GM12878 (cell line): ENCODE measurements around the gene FZD8. TPM values are rescaled to one million over a fixed set of nuclear protein-coding genes. Genes with fewer than 3 reads are reported as not detected.

Experiments
- ATAC-seq: fragments of 200-7000 bp; cut with Tn5 transposase; 3 replicates; pipeline ENCODE4 v1.9.1; 2020; ENCODE audit warnings: mild to moderate bottlenecking, moderate library complexity
- BruUV-seq: library from RNA; stranded (reverse); fragments of 400-500 nt; replicated peaks from 2 replicates; lab custom pipeline; 2021; lab: Mats Ljungman, UMichigan
- CTCF ChIA-PET: fragments of 300-600 bp; sonication (Branson Sonifier 250); formaldehyde crosslinking; extraction: SDS; loops from one replicate; lab custom pipeline; 2021; ENCODE audit warnings: inconsistent platforms; lab: Yijun Ruan, JAX
- POLR2A ChIA-PET: fragments of 350-600 bp; formaldehyde crosslinking; extraction: SDS; loops from one replicate; lab custom pipeline; 2021; ENCODE audit warnings: inconsistent platforms; lab: Charles Lee
- RAD21 ChIA-PET: fragments of 300-600 bp; sonication (Branson Sonifier 250); formaldehyde crosslinking; loops from one replicate; lab custom pipeline; 2023; ENCODE audit warnings: antibody characterized with exemption; ENCODE audit not compliant: unreplicated experiment; lab: Charles Lee
- SMC1A ChIA-PET: fragments of 300-600 bp; sonication (Branson Sonifier 250); formaldehyde crosslinking; loops from one replicate; lab custom pipeline; 2023; ENCODE audit not compliant: unreplicated experiment, uncharacterized antibody; lab: Charles Lee
- DNase-seq: peaks from one replicate; pipeline ENCODE4 v3.0.0-alpha.2; 2011; ENCODE audit warnings: low read depth, low spot score
- FAIRE-seq: peaks from 3 replicates; lab custom pipeline; 2011; peaks lifted over from hg19 to GRCh38; lab: Jason Lieb, UNC
- H2AFZ ChIP-seq: 2 replicates; pipeline ENCODE4 v1.6.0; 2011; ENCODE audit warnings: low read depth, low read length, control low read depth; ENCODE audit not compliant: control insufficient read depth
- H3K27ac ChIP-seq: 2 replicates; pipeline ENCODE4 v1.5.1; 2011; ENCODE audit warnings: control low read depth; ENCODE audit not compliant: control insufficient read depth, insufficient read depth
- H3K27me3 ChIP-seq, 2 experiments: replicated peaks in 1 of 2; 2 replicates each; pipeline versions ENCODE4 v1.6.0 to v1.6.1; 2011; ENCODE audit warnings: low read length in 1 of 2; ENCODE audit not compliant: control insufficient read depth in 2 of 2, insufficient read depth in 2 of 2
- H3K36me3 ChIP-seq, 2 experiments: 2 replicates each; pipeline ENCODE4 v1.5.1; 2011; ENCODE audit warnings: low read length in 1 of 2; ENCODE audit not compliant: control insufficient read depth in 2 of 2, insufficient read depth in 2 of 2
- H3K4me1 ChIP-seq: 2 replicates; pipeline ENCODE4 v1.6.1; 2011; ENCODE audit warnings: mild to moderate bottlenecking, low read length, moderate library complexity, mixed read lengths; ENCODE audit not compliant: control insufficient read depth, insufficient read depth
- H3K4me2 ChIP-seq: 2 replicates; pipeline ENCODE4 v1.6.0; 2011; ENCODE audit warnings: control low read depth; ENCODE audit not compliant: control insufficient read depth, insufficient read depth
- H3K4me3 ChIP-seq: fragments of 200-600 bp; sonication (generic); 2 replicates; pipeline ENCODE4 v1.5.1; 2016
- H3K79me2 ChIP-seq: 2 replicates; pipeline ENCODE4 v1.6.0; 2011; ENCODE audit warnings: low read length; ENCODE audit not compliant: control insufficient read depth, insufficient read depth
- H3K9ac ChIP-seq: 2 replicates; pipeline ENCODE4 v1.8.0; 2011; ENCODE audit warnings: low read length, control low read depth, mixed read lengths; ENCODE audit not compliant: control insufficient read depth, insufficient read depth
- H3K9me3 ChIP-seq: replicated peaks from 3 replicates; pipeline ENCODE4 v1.5.1; 2011; ENCODE audit warnings: mild to moderate bottlenecking, low read length; ENCODE audit not compliant: control insufficient read depth, insufficient read depth
- H4K20me1 ChIP-seq: 2 replicates; pipeline ENCODE4 v1.6.0; 2011; ENCODE audit not compliant: control insufficient read depth, insufficient read depth
- JUNB ChIP-seq: IDR thresholded peaks from 2 replicates; pipeline ENCODE4 v1.6.1; 2016; ENCODE audit warnings: antibody characterized with exemption, mild to moderate bottlenecking
- MXI1 ChIP-seq: fragments of 150-350 bp; IDR thresholded peaks from 2 replicates; pipeline ENCODE4 v1.6.1; 2011; ENCODE audit warnings: low read depth, mild to moderate bottlenecking, inconsistent platforms, low read length, improper control_type of control experiment
- NR2C2 ChIP-seq: IDR thresholded peaks from 2 replicates; pipeline ENCODE4 v1.6.1; 2011; ENCODE audit warnings: borderline replicate concordance, low read depth; ENCODE audit not compliant: control insufficient read depth, insufficient read length
- NRF1 ChIP-seq: conservative IDR thresholded peaks from 2 replicates; pipeline ENCODE4 v1.6.1; 2011; ENCODE audit warnings: mild to moderate bottlenecking, low read depth, low read length, improper control_type of control experiment
- POLR2AphosphoS5 ChIP-seq: IDR thresholded peaks from 2 replicates; pipeline ENCODE4 v1.6.1; 2011; ENCODE audit warnings: mild to moderate bottlenecking, low read length, inconsistent platforms
- WGBS: methylation state at CpG from one replicate; pipeline ENCODE4 v1.1.6; 2016; ENCODE audit warnings: low lambda C conversion rate; ENCODE audit not compliant: insufficient replicate concordance, insufficient coverage; ENCODE audit errors: missing lambda C conversion rate; 5-methylcytosine and 5-hydroxymethylcytosine counted together
- in situ Hi-C: fragments of 300-500 bp; cut with MboI; formaldehyde crosslinking; loops from 9 replicates; pipeline ENCODE4 v1.14.3; 2018; ENCODE audit warnings: mixed read lengths
- intact Hi-C: fragments of 100-400 bp; cut with micrococcal nuclease; formaldehyde crosslinking; loops from one replicate; pipeline ENCODE4 v1.14.2; 2022; ENCODE audit not compliant: unreplicated experiment
- polyA plus RNA-seq, 11 experiments: library from polyadenylated mRNA; depleted of rRNA in 4 of 11; unstranded in 6 of 11; stranded (reverse) in 5 of 11; fragments of >200 nt; fragmentation: Nextera tagmentation in 4 of 11; fragmentation: Illumina TruSeq in 1 of 11; extraction: Ambion mirVana in 4 of 11; extraction: Trizol in 1 of 11; gene quantifications; 1 replicate in 1 of 11; 2 replicates in 10 of 11; pipeline versions ENCODE4 v1.2.1 to v1.2.3, GENCODE V29; 2011 to 2016; ENCODE audit warnings: inconsistent platforms in 2 of 11, missing spikeins in 2 of 11, low read depth in 1 of 11
- total RNA-seq, 4 experiments: library from RNA; depleted of rRNA in 3 of 4; stranded (reverse); fragments of >200 nt in 3 of 4; fragmentation: Illumina TruSeq in 1 of 4; extraction: Trizol in 1 of 4; gene quantifications; 2 replicates each; pipeline versions ENCODE4 v1.2.1 to v1.2.3, GENCODE V29; 2013 to 2021
- TF ChIP-seq, protein P1 (sequence below): fragments of 450-650 bp; IDR thresholded peaks from 2 replicates; pipeline ENCODE4 v1.6.1; 2016; ENCODE audit warnings: mild to moderate bottlenecking
- TF ChIP-seq, protein P2 (sequence below): IDR thresholded peaks from 2 replicates; pipeline ENCODE4 v1.6.1; 2011; ENCODE audit warnings: low read depth, low read length, improper control_type of control experiment, borderline replicate concordance

Gene FZD8
- total and polyA plus RNA-seq, 10 of the 15 experiments (the other 5 are each of a cell fraction or from before 2014, with no cell fraction given) = 0.03 to 0.72 (median 0.10) TPM; not detected in 3

DNA sequence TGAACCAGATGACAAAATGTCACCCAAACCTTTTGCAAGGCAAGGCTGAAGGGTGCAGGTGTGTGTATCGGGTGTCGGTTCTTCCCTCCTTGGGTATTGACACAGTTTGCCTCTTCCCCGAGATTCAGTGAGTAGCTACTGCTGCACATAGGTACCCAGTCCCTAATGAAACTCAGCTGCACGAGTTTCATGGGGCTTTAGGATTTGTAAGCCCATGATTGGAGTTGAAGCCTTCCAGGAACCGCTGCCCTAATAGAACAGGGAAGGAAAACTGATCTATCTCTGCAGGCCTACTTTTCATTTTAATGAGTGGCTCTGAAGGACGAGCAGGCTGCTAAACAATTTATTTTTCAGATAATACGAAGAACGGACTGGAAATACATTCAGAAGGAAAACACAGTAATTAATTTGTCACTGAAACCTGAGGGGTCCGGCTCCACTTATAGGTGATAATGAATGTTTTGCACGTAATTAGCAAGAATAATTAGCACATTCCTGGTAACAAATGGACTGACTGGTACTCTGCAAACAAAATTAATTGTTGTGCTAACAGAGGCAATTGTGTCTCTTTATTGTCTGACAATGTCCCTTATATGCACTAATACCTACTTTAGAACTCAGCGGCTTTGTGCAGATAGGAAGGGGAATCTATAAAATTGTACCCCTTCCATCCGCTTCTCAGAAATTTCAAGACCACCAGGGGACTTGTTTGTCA is 49.6 kb upstream of the FZD8 start:
- intact Hi-C loops = no loop called here
- H4K20me1 ChIP-seq = no peaks in the 10 kb centered on the region
- WGBS = 53% methylated on average over 12 of the region's 12 CpGs
- no peak overlapping the region for H3K9ac ChIP-seq
- no peaks in the 10 kb centered on the region for H3K9me3 ChIP-seq
- FAIRE-seq = no peak
- BruUV-seq = no TSS peak
- H3K79me2 ChIP-seq = no peaks in the 10 kb centered on the region
- H3K4me1 ChIP-seq = no peaks in the 10 kb centered on the region
- ATAC-seq = no peak
- CTCF ChIA-PET = no interaction called here
- no peaks in the 10 kb centered on the region for H3K27me3 ChIP-seq
- SMC1A ChIA-PET = no interaction called here
- H2AFZ ChIP-seq = no peak overlapping the region
- DNase-seq = no peak
- in situ Hi-C loops = no loop called here
- H3K27ac ChIP-seq = no peak overlapping the region
- RAD21 ChIA-PET = no interaction called here
- no peak overlapping the region for H3K4me2 ChIP-seq
- H3K4me3 ChIP-seq = no peak overlapping the region
- no peaks in the 10 kb centered on the region for H3K36me3 ChIP-seq
- POLR2A ChIA-PET = no interaction called here
- TF ChIP-seq NRF1 (no peak), JUNB (no peak), POLR2AphosphoS5 (no peak), NR2C2 (no peak), MXI1 (no peak)
- TF ChIP-seq, protein P1, sequence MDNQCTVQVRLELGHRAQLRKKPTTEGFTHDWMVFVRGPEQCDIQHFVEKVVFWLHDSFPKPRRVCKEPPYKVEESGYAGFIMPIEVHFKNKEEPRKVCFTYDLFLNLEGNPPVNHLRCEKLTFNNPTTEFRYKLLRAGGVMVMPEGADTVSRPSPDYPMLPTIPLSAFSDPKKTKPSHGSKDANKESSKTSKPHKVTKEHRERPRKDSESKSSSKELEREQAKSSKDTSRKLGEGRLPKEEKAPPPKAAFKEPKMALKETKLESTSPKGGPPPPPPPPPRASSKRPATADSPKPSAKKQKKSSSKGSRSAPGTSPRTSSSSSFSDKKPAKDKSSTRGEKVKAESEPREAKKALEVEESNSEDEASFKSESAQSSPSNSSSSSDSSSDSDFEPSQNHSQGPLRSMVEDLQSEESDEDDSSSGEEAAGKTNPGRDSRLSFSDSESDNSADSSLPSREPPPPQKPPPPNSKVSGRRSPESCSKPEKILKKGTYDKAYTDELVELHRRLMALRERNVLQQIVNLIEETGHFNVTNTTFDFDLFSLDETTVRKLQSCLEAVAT = no peak
- TF ChIP-seq, protein P2, sequence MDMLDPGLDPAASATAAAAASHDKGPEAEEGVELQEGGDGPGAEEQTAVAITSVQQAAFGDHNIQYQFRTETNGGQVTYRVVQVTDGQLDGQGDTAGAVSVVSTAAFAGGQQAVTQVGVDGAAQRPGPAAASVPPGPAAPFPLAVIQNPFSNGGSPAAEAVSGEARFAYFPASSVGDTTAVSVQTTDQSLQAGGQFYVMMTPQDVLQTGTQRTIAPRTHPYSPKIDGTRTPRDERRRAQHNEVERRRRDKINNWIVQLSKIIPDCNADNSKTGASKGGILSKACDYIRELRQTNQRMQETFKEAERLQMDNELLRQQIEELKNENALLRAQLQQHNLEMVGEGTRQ = no peak
